Effector memory CD8-positive, alpha-beta T cell (primary cell): Measurements from ENCODE around the gene RAB31.

Experiments
- ATAC-seq: fragments of 150-1000 bp; cut with Tn5 transposase; replicated peaks from 2 replicates; pipeline ENCODE4 v1.10.0; 2021; ENCODE audit warnings: mild to moderate bottlenecking, moderate library complexity
- DNase-seq, 3 experiments: peaks; one replicate each; pipeline ENCODE4 v3.0.0; 2021
- H3K27ac Mint-ChIP-seq, 2 donors: one replicate each; pipeline ENCODE4 v1.8.0; 2022; ENCODE audit warnings: mild to moderate bottlenecking in 2 of 2, mixed read lengths in 2 of 2, moderate library complexity in 2 of 2
- H3K27me3 Mint-ChIP-seq, 2 donors: one replicate each; pipeline ENCODE4 v1.8.0; 2022; ENCODE audit warnings: mixed read lengths in 2 of 2
- H3K36me3 Mint-ChIP-seq: one replicate; pipeline ENCODE4 v1.8.0; 2022; ENCODE audit warnings: mild to moderate bottlenecking, moderate library complexity, mixed read lengths; ENCODE audit not compliant: insufficient read depth
- H3K4me1 Mint-ChIP-seq, 2 donors: one replicate each; pipeline ENCODE4 v1.8.0; 2022; ENCODE audit warnings: low read depth in 2 of 2, mixed read lengths in 2 of 2
- H3K4me3 Mint-ChIP-seq, 2 donors: one replicate each; pipeline ENCODE4 v1.8.0; 2022; ENCODE audit warnings: mild to moderate bottlenecking in 2 of 2, mixed read lengths in 2 of 2, moderate library complexity in 2 of 2
- H3K9me3 Mint-ChIP-seq, 2 donors: one replicate each; pipeline ENCODE4 v1.8.0; 2022; ENCODE audit warnings: mixed read lengths in 2 of 2

Gene RAB31

GRCh38 chr18:9839211-9839610 lies 131.1 kb downstream of the RAB31 start:
- peaks cover 28 to 53% of the 10 kb centered on the region in 2 donors for H3K27me3 Mint-ChIP-seq

GRCh38 chr18:9839853-9840252 lies 131.8 kb downstream of the RAB31 start:
- DNase-seq = no peak
- no peaks in the 10 kb centered on the region for H3K9me3 Mint-ChIP-seq
- no peaks in the 10 kb centered on the region for H3K36me3 Mint-ChIP-seq
- no peaks in the 10 kb centered on the region for H3K4me1 Mint-ChIP-seq
- no peak overlapping the region for H3K4me3 Mint-ChIP-seq
- ATAC-seq = no peak
- no peak overlapping the region for H3K27ac Mint-ChIP-seq
- H3K27me3 Mint-ChIP-seq = peaks cover 30 to 57% of the 10 kb centered on the region in 2 donors

More at GRCh38 chr18:9839211-9839610, 131.1 kb downstream of the RAB31 start:
- Mint-ChIP-seq H3K4me3 (no peak overlapping the region), H3K9me3 (no peaks in the 10 kb centered on the region), H3K36me3 (no peaks in the 10 kb centered on the region), H3K27ac (peak overlapping the region in 1 of 2 donors; percentile 30), H3K4me1 (no peaks in the 10 kb centered on the region)
- DNase-seq (no peak), ATAC-seq (no peak)

- Mint-ChIP-seq H3K36me3 (no peaks in the 10 kb centered on the region), H3K27me3 (peaks cover 24 to 47% of the 10 kb centered on the region in 2 donors), H3K4me1 (no peaks in the 10 kb centered on the region), H3K9me3 (no peaks in the 10 kb centered on the region), H3K4me3 (no peak overlapping the region), H3K27ac (no peak overlapping the region)
- DNase-seq (no peak), ATAC-seq (no peak)
Observed at GRCh38 chr18:9841752-9842151, 133.7 kb downstream of the RAB31 start.

DNA sequence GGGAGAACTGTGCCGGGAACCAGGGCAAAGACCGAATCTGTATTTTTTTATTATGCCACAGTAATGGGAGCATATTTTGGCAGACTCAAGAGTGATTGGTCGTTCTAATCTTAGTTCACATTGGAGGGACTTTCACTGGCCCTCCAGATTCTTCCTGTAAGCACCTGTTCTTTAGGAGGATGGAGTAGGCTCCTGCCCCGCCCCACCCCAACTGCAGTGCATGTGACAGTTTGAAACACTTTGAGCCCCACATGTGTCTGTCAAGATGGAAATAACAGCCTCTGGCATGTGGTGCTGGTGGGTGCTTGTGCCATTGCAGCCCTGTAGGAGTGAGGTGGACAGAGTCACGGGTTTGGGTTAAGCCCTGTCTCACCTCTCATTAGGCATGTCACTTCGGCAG lies 134.3 kb downstream of the RAB31 start:
- Mint-ChIP-seq H3K4me3 (no peak overlapping the region), H3K27ac (no peak overlapping the region), H3K27me3 (peaks cover 18 to 48% of the 10 kb centered on the region in 2 donors), H3K4me1 (no peaks in the 10 kb centered on the region), H3K9me3 (no peaks in the 10 kb centered on the region), H3K36me3 (no peaks in the 10 kb centered on the region)
- DNase-seq (no peak), ATAC-seq (no peak)

DNA sequence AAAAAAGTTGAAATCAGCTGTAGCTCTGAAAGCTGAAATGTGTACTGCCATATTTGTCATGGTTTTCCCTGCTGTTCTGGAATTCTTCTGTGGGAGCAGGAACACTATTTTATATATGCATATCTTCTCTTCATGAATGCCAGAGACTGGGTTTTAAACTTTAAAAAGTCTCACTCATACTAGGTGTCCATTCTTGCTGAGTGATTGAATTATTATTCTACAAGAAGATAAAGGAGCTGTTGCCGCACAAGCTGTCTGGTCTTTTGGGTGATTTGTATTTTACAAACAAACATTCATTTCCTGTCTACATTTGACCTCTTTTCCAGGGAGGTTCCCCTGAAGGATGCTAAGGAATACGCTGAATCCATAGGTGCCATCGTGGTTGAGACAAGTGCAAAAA lies 137.2 kb downstream of the RAB31 start:
- ATAC-seq (no peak), DNase-seq (no peak)
- no peaks in the 10 kb centered on the region for H3K9me3 Mint-ChIP-seq
- peaks cover 27 to 46% of the 10 kb centered on the region in 2 donors for H3K27me3 Mint-ChIP-seq
- peaks cover 0 to 2% of the 10 kb centered on the region in 2 donors for H3K4me1 Mint-ChIP-seq
- H3K36me3 Mint-ChIP-seq = no peaks in the 10 kb centered on the region
- H3K4me3 Mint-ChIP-seq = no peak overlapping the region
- no peak overlapping the region for H3K27ac Mint-ChIP-seq

GRCh38 chr18:9846162-9846925 lies 138.2 kb downstream of the RAB31 start:
- no peak overlapping the region for H3K27ac Mint-ChIP-seq
- H3K27me3 Mint-ChIP-seq = peaks cover 27 to 46% of the 10 kb centered on the region in 2 donors
- no peak for DNase-seq
- no peak overlapping the region for H3K4me3 Mint-ChIP-seq
- ATAC-seq = no peak
- peaks cover 0 to 2% of the 10 kb centered on the region in 2 donors for H3K4me1 Mint-ChIP-seq
- no peaks in the 10 kb centered on the region for H3K36me3 Mint-ChIP-seq
- H3K9me3 Mint-ChIP-seq = no peaks in the 10 kb centered on the region

- no peak overlapping the region for H3K4me3 Mint-ChIP-seq
- H3K27me3 Mint-ChIP-seq = peaks cover 27 to 40% of the 10 kb centered on the region in 2 donors
- H3K9me3 Mint-ChIP-seq = no peaks in the 10 kb centered on the region
- H3K27ac Mint-ChIP-seq = no peak overlapping the region
- no peaks in the 10 kb centered on the region for H3K36me3 Mint-ChIP-seq
- no peak for ATAC-seq
- DNase-seq = no peak
- H3K4me1 Mint-ChIP-seq = peaks cover 0 to 2% of the 10 kb centered on the region in 2 donors
Observed at GRCh38 chr18:9848170-9848879, 140.2 kb downstream of the RAB31 start.

GRCh38 chr18:9849407-9850283 lies 141.5 kb downstream of the RAB31 start:
- Mint-ChIP-seq H3K36me3 (peaks cover 2% of the 10 kb centered on the region), H3K4me3 (no peak overlapping the region), H3K27me3 (peaks cover 27 to 39% of the 10 kb centered on the region in 2 donors), H3K9me3 (no peaks in the 10 kb centered on the region), H3K4me1 (peaks cover 0 to 2% of the 10 kb centered on the region in 2 donors), H3K27ac (no peak overlapping the region)
- no peak for ATAC-seq
- DNase-seq = no peak

DNA sequence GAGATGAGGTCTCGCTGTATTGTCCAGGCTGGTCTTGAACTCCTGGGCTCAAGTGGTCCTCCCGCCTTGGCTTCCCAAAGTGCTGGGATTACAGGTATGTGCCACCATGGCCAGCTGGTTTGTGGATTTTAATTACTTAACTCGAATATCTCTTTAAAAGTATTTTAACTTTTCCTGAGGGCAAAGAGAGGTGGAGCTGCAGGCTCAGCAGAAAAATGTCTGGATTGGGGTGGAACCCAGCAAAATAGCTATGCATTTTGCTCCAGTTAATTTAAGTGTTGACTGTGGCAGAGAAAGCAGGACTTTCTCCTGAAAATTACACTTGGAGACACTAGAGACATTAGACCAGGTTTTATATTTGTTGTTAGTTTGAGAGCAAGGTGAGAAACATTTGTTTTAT lies 142.2 kb downstream of the RAB31 start:
- Mint-ChIP-seq H3K4me3 (no peak overlapping the region), H3K27me3 (peaks cover 29 to 46% of the 10 kb centered on the region in 2 donors), H3K27ac (no peak overlapping the region), H3K36me3 (peaks cover 2% of the 10 kb centered on the region), H3K9me3 (no peaks in the 10 kb centered on the region), H3K4me1 (peaks cover 0 to 2% of the 10 kb centered on the region in 2 donors)
- DNase-seq = no peak
- ATAC-seq = no peak

DNA sequence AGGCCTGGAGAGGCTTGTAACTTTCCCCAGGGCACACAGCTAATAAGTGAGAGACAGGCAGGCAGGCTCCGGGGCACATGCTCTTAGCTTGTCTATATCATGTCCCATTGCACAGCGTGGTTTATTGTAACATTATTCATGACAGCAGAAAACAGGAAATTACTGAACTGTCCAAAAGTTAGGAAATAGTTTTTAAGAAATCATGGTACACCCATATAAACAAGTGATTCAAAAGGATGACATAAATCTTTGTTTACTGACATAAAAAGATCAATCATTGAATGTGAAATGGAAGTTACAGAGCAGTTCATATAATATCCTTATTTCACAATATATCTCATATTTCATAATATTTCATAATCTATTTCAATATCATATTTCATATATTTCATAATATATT lies 143.4 kb downstream of the RAB31 start:
- no peaks in the 10 kb centered on the region for H3K9me3 Mint-ChIP-seq
- DNase-seq (no peak), ATAC-seq (no peak)
- no peak overlapping the region for H3K27ac Mint-ChIP-seq
- no peak overlapping the region for H3K4me3 Mint-ChIP-seq
- H3K36me3 Mint-ChIP-seq = peaks cover 2% of the 10 kb centered on the region
- H3K27me3 Mint-ChIP-seq = peaks cover 41 to 53% of the 10 kb centered on the region in 2 donors
- peaks cover 0 to 2% of the 10 kb centered on the region in 2 donors for H3K4me1 Mint-ChIP-seq

DNA sequence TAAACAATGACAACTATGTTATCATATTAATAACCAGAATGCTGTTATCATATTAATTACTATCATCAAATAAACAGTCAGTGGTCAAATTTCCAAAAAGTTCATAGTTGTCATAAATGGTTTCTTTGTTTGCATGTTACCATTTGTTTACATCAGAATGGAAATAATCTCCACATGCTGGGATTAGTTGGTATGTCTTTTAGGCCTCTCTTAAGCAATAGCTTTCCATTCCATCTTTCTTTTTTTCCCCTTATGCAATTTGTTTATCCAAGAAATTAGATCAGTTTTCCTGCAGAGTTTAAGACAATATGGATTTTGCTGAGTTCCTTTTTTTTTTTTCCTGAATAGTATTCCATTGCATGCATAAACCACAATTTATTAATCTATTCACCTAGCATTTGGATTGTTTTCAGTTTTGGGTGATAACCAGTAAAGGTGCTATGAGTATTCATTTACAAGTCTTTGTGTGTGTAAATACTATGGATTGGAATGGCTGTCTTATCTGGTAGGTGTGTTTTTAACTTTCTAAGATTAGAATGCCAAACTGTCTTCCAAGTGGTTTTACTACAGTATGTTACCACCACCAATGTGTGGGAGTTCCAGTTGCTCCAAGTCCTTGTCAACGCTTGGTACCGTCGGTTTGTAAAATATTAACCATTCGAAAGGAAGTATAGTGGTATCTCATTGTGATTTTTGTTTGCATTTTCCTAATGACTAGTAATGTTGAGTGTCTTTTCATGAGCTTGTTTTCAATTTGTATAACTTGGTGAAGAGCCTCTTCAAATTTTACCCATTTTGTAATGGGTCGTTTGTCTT lies 144.4 kb downstream of the RAB31 start:
- Mint-ChIP-seq H3K4me3 (no peak overlapping the region), H3K27ac (no peak overlapping the region), H3K4me1 (peaks cover 0 to 2% of the 10 kb centered on the region in 2 donors), H3K36me3 (peaks cover 2% of the 10 kb centered on the region), H3K27me3 (peaks cover 43 to 49% of the 10 kb centered on the region in 2 donors), H3K9me3 (no peaks in the 10 kb centered on the region)
- ATAC-seq (no peak), DNase-seq (no peak)

DNA sequence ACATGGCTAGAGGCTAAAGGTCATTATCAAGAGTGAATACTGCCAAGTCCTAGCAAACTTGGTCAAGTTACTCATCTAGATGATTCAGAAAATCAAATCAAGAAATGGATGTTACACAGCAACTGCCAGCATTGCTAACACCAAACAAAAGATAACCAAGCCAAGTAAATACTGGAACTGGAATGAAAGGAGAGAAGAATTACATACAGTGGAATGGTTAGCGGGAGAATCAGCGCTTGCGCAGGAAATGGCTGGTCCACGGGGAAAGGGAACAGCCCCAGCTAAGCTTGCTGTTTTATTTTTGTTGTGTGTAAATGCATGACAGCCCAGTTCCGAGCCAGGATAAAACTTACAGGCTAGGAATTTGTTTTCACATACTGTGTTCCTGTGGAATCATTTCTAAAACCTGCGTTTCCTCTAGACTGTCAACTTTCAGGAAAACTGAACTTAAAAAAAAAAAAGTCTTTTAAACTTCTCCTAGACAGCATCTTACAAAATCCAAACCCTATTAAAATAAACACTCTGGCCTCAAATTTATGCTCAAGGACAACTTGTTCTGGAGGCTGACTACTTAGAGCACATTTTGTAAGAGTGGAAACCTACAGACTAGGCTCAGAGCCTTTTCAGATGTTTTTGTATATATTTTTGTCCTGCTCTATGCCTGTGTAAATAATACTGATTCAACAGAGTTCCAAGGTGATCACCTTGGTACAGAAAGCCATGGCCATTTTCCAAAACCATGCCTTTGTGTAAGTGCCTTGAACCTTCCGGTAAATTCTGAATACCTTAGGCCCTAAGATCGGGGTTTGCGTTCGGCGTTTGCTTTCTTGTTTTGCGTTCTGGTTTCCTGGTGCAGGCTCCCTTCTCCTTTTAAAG lies 146.9 kb downstream of the RAB31 start:
- DNase-seq (no peak), ATAC-seq (no peak)
- H3K4me1 Mint-ChIP-seq = no peaks in the 10 kb centered on the region
- no peak overlapping the region for H3K4me3 Mint-ChIP-seq
- H3K36me3 Mint-ChIP-seq = peaks cover 2% of the 10 kb centered on the region
- no peak overlapping the region for H3K27ac Mint-ChIP-seq
- H3K9me3 Mint-ChIP-seq = no peaks in the 10 kb centered on the region
- peaks cover 30 to 46% of the 10 kb centered on the region in 2 donors for H3K27me3 Mint-ChIP-seq
